PFSK-1 (cell line): ENCODE measurements around the gene NAV2.

Source experiments
- POLR2AphosphoS5 ChIP-seq: IDR thresholded peaks from 2 replicates; pipeline ENCODE4 v1.6.1; 2012; ENCODE audit warnings: low read depth, mild to moderate bottlenecking, control low read depth, low read length, moderate library complexity
- SIN3A ChIP-seq: IDR thresholded peaks from 2 replicates; pipeline ENCODE4 v1.6.1; 2012; ENCODE audit warnings: mild to moderate bottlenecking, low read length, moderate library complexity, borderline replicate concordance; ENCODE audit not compliant: insufficient read depth
- TAF1 ChIP-seq: IDR thresholded peaks from 2 replicates; pipeline ENCODE4 v1.6.1; 2012; ENCODE audit warnings: low read length, control low read depth, borderline replicate concordance; ENCODE audit not compliant: insufficient read depth
- TF ChIP-seq, protein P1 (sequence below), 2 experiments: IDR thresholded peaks; 2 replicates each; pipeline versions ENCODE4 v1.6.1 to v1.8.0; 2011 to 2012; ENCODE audit warnings: low read depth in 2 of 2, low read length in 2 of 2, control low read depth in 1 of 2, inconsistent platforms in 1 of 2, mild to moderate bottlenecking in 1 of 2, moderate library complexity in 1 of 2; ENCODE audit not compliant: insufficient read depth in 1 of 2

- TF ChIP-seq POLR2AphosphoS5 (no peak), SIN3A (no peak), TAF1 (no peak)
- TF ChIP-seq, protein P1, sequence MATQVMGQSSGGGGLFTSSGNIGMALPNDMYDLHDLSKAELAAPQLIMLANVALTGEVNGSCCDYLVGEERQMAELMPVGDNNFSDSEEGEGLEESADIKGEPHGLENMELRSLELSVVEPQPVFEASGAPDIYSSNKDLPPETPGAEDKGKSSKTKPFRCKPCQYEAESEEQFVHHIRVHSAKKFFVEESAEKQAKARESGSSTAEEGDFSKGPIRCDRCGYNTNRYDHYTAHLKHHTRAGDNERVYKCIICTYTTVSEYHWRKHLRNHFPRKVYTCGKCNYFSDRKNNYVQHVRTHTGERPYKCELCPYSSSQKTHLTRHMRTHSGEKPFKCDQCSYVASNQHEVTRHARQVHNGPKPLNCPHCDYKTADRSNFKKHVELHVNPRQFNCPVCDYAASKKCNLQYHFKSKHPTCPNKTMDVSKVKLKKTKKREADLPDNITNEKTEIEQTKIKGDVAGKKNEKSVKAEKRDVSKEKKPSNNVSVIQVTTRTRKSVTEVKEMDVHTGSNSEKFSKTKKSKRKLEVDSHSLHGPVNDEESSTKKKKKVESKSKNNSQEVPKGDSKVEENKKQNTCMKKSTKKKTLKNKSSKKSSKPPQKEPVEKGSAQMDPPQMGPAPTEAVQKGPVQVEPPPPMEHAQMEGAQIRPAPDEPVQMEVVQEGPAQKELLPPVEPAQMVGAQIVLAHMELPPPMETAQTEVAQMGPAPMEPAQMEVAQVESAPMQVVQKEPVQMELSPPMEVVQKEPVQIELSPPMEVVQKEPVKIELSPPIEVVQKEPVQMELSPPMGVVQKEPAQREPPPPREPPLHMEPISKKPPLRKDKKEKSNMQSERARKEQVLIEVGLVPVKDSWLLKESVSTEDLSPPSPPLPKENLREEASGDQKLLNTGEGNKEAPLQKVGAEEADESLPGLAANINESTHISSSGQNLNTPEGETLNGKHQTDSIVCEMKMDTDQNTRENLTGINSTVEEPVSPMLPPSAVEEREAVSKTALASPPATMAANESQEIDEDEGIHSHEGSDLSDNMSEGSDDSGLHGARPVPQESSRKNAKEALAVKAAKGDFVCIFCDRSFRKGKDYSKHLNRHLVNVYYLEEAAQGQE (IDR thresholded peaks at IDR 0.05; ENCODE audit: insufficient read depth in 1 of 2, low read depth in 2 of 2, low read length in 2 of 2): no peak
These were observed 274.7 kb downstream of the NAV2 start for GRCh38 chr11:19987331-19987801.
